ENCODE measurements around the gene SPOCK3. TPM values are rescaled to one million over a fixed set of nuclear protein-coding genes. Genes with fewer than 3 reads are reported as not detected.

The SPOCK3 gene
- total and polyA plus RNA-seq, 2 donors (not counting 3 experiments of a cell fraction or from before 2014, with no cell fraction given) = 0.10 TPM; not detected in 1

- DNase-seq (ENCODE audit: low read depth, low spot score) (no peak), FAIRE-seq (no peak)
- no TSS peak for BruUV-seq (replicated peaks)
- H3K79me2 ChIP-seq (ENCODE audit: control insufficient read depth, insufficient read depth, low read length) = no peaks in the 10 kb centered on the region
- no peak overlapping the region for H3K27ac ChIP-seq (ENCODE audit: insufficient read depth, low read depth, low read length)
- H3K9me3 ChIP-seq (replicated peaks; ENCODE audit: control insufficient read depth, insufficient read depth, low read length) = no peaks in the 10 kb centered on the region
- intact Hi-C loops (cut with micrococcal nuclease) = no loop called here
- no peak overlapping the region for H3K4me2 ChIP-seq (ENCODE audit: insufficient read depth, low read length)
- dilution Hi-C loops (cut with MboI; ENCODE audit: extremely low pct_ligation_motif_present, low sequenced_read_pairs) = no loop called here
- no peaks in the 10 kb centered on the region for H3K36me3 ChIP-seq (ENCODE audit: control insufficient read depth in 2 of 2, extremely low read depth in 1 of 2, insufficient read depth in 2 of 2, low read length in 2 of 2)
- CTCF ChIA-PET = interaction anchor here (1.0 to 1.3 kb wide), 4 partner anchors 10 to 148 kb away, joined by 3 to 4 read pairs (median 4); no protein-coding TSS in a partner anchor
- no peak overlapping the region for H3K4me3 ChIP-seq (replicated peaks in 1 of 3; ENCODE audit: insufficient read depth in 1 of 3, low read depth in 1 of 3, low read length in 3 of 3)
- no peaks in the 10 kb centered on the region for H3K4me1 ChIP-seq (ENCODE audit: control insufficient read depth, extremely low read depth, insufficient read depth, low read length)
- H4K20me1 ChIP-seq (replicated peaks; ENCODE audit: control insufficient read depth, extremely low read depth, insufficient read depth, low read length) = no peaks in the 10 kb centered on the region
- no peaks in the 10 kb centered on the region for H3K9me1 ChIP-seq (replicated peaks; ENCODE audit: control insufficient read depth, extremely low read depth, insufficient read depth, low read length)
- H3K9ac ChIP-seq (replicated peaks; ENCODE audit: extremely low read depth, insufficient read depth, low read length) = no peak overlapping the region
- TF ChIP-seq POLR2A (IDR thresholded peaks at IDR 0.05; ENCODE audit: low read depth, low read length) (no peak), EZH2 (IDR thresholded peaks at IDR 0.05; ENCODE audit: borderline replicate concordance, low read depth, low read length, severe bottlenecking) (no peak), MYC (IDR thresholded peaks at IDR 0.05; ENCODE audit: low read depth, low read length) (no peak), JUN (IDR thresholded peaks at IDR 0.05; ENCODE audit: borderline replicate concordance, insufficient read depth, insufficient read length, low read depth) (no peak), GATA2 (IDR thresholded peaks at IDR 0.05; ENCODE audit: insufficient read depth, insufficient read length, low read depth, low read length) (no peak), POLR2AphosphoS5 (IDR thresholded peaks at IDR 0.05; ENCODE audit: insufficient read depth, low read depth, low read length) (no peak), FOS (IDR thresholded peaks at IDR 0.05; ENCODE audit: borderline replicate concordance, insufficient read depth, low read length) (no peak), MAX (IDR thresholded peaks at IDR 0.05; ENCODE audit: insufficient read depth, insufficient read length) (no peak)
- TF ChIP-seq, protein P1, sequence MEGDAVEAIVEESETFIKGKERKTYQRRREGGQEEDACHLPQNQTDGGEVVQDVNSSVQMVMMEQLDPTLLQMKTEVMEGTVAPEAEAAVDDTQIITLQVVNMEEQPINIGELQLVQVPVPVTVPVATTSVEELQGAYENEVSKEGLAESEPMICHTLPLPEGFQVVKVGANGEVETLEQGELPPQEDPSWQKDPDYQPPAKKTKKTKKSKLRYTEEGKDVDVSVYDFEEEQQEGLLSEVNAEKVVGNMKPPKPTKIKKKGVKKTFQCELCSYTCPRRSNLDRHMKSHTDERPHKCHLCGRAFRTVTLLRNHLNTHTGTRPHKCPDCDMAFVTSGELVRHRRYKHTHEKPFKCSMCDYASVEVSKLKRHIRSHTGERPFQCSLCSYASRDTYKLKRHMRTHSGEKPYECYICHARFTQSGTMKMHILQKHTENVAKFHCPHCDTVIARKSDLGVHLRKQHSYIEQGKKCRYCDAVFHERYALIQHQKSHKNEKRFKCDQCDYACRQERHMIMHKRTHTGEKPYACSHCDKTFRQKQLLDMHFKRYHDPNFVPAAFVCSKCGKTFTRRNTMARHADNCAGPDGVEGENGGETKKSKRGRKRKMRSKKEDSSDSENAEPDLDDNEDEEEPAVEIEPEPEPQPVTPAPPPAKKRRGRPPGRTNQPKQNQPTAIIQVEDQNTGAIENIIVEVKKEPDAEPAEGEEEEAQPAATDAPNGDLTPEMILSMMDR (IDR thresholded peaks at IDR 0.05; ENCODE audit: extremely low read depth in 1 of 2, insufficient read depth in 1 of 2, low read depth in 1 of 2, low read length in 2 of 2) = no peak
- no peaks in the 10 kb centered on the region for H3K27me3 ChIP-seq (ENCODE audit: control insufficient read depth in 2 of 2, insufficient read depth in 2 of 2, low read length in 2 of 2)
- H2AFZ ChIP-seq (ENCODE audit: low read depth, low read length) = no peak overlapping the region
- POLR2A ChIA-PET = no interaction called here
Observed at GRCh38 chr4:167052631-167053091, 181.6 kb downstream of the SPOCK3 start.
